ENCODE measurements around the gene CLEC7A.

The CLEC7A gene

DNA sequence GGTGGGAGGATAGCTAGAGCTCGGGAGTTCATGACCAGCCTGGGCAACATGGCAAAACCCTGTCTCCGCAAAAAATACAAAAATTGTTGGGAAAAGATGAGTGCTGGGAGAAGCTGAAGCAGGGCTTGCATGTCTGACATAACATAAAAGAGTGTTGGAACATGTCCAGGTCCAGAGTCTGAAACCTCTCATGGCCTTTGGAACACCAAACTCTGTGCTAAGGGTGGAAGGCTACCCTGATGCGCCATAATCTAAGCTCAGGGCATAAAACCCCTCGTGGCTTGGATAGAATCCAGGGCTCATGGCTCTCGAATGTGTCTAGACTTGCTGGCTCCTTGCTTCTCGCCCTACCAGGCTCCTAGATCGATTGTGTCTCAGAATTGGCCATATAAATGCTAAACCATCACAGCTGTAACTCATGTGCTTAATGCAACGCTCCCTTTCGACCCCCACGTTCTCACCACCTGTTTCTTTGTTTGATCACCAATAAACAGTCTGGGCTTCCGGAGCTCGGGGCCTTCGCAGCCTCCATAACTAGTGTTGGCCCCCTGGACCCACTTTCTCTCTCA lies 6.7 kb upstream of the CLEC7A start:
- no peak for DNase-seq

DNA sequence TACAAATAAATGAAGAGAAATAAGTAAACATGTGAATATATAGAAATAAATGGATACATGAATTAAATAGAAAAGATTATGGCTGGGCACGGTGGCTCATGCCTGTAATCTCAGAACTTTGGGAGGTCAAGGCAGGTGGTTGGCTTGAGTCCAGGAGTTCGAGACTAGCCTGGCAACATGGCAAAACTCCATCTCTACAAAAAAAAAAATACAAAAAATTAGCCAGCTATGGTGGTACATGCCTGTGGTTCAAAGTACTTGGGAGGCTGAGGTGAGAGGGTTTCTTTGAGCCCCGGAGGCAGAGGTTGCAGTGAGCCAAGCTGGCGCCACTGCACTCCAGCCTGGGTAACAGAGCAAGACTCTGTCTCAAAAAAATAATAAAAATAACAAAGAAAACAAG lies 5.1 kb upstream of the CLEC7A start:
- no peak for DNase-seq

DNA sequence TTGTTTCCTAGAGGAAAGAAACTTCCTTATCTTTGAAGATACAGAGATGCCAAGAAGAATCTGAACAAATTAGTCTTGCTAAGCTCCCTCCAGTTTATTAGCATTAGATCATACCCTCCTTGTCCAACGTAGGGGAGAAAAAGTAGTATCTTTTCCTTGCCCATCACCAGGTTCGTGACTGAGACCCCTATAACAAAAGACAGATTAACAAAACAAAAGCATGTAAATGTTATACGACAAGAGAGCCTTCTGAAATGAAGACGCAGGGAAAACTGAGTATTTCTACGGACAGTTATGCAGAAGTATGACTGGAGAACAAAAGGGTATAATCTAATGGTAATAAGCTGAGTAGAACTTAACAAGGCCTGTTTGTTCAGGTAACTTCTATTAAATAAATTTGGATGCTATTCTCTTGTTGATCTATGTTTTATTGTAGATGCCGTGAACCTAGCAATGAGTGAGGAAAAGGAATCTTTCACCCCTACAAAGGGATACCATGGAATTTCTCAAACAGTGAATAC lies 2.9 kb upstream of the CLEC7A start:
- DNase-seq: no peak

DNA sequence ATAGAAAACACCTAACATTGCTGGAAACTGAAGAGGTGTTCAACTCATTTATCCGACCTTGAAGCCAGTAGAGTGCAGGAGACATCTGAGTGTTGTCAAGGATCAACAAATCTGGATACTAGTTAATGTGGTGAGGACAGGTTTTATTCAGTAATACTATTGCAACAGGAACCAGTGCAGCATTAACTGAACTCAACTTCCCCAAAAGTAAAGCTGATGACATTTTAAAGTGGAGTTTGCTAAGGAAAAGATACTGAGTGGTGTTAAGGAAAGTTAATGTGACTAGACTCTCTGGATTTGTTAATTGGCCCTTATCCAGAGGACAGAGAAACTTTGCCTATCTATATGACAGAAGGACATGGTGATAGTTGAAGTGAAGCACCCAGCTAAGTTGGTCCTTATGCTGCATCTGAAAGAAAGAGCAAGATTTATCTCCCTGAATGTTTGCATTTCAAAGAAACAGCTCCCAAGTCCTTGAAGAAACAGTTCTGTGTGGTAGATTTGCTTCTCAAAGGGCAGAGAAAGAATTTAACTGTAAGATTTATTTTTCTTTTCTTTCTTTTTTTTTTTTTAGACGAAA lies 1.2 kb upstream of the CLEC7A start:
- DNase-seq: no peak

DNA sequence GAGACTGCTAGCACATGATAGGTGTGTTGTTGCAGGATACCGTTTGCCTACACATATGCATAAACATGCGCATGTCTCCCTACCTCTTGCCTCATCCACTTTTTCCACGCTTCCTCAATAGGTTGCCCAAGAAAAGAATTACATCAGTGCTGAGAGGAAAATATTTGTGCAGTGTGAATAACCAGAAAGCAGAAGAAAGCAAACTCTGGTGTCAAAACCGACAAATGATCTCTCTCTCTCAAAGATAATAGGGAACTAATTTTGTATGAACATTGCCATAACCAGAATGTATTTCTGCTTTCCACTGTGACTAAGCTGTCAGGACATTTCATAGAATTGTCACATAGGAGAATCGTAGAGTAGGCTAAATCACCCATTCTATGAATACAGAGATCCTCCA lies 1.3 kb downstream of the CLEC7A start:
- DNase-seq: no peak

DNA sequence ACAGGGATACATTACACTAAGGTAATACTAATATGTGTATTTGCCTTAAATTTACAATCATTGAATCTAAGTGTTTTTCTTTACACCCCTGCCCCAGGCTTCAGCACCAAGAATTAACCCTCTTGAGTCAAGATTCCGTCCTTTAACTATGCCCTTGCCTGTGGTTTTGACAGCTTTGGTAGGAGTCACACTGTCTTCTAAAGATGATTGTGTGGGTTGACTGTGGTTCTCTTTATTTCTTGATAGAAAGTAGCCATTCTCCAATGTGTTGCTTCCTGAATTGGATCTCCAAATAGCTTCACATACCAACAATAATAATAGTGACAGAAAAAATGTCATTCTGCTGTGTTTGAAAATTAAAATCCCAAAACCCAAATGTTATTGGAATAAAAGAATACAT lies 3.6 kb downstream of the CLEC7A start:
- DNase-seq: no peak

DNA sequence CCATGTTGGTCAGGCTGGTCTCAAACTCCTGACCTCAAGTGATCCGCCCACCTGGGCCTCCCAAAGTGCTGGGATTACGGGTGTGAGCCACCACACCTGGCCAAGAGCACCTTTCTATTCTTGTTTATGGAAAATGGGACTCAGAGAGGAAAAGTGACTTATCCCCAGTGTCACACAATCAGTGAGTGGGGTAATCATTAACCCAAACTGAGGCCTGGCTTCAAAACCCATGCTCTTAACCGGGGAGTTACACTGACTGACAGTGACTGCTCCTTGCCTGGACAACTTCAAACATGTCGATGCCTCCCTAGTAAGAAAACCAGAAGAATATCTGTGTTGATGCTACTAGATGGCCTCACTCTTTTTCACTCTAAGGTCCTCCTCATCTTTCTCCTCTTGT lies 7.3 kb downstream of the CLEC7A start:
- no peak for DNase-seq

DNA sequence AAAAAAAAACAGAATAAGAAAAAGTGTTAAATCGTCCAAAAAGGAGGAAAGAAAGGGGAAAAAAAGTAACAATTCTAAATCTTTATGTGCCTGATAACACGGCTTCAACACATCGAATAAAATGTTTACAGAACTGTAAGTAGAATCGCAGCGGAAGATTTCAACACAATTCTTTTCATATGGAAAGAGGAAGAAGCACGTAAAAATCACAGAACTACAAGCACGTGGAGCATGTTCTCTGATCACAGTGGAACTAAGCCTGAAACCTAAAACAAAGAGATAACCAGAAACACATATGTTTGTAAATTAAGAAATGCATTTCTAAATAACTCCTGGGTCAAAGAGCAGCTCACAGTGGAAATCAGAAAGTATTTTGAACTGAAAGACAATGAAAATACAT lies 8.7 kb downstream of the CLEC7A start:
- DNase-seq: no peak

DNA sequence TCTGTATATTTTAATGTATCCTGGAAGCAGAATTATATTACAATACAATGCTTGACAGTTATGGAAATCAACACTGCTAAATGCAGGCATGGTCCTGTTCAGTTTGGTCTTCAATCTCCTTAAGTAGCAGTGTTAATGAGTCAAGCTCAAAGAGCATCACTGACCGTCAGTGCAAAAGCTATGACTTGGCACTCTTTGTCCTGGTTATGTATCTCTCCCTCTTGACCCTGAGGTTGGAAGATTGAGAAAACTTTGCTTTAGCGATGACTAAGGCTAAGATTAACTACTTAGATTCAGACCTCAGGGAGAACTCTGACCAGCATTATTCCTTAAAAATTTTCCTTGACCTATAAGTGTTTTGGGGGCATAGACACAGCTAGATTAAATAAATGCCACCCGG lies 10.9 kb downstream of the CLEC7A start:
- DNase-seq: no peak

DNA sequence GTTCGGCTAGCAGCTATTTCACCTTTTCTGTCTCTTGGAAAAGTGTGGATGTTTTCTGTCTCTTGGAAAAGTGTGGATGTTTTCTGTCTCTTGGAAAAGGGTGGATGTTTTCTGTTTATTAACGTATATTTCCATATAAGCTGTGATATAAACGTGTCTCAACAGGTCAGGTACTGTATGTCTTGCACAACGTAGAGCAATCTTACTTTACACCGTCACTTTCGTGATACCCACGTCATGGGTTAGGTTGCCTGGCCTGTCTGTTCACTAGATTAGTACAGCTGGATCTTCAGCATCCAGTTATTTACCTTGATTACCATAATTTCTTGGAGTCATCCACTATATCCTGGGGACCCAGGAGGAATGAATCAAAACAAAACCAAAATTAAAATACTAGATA lies 14.1 kb downstream of the CLEC7A start:
- no peak for DNase-seq

DNA sequence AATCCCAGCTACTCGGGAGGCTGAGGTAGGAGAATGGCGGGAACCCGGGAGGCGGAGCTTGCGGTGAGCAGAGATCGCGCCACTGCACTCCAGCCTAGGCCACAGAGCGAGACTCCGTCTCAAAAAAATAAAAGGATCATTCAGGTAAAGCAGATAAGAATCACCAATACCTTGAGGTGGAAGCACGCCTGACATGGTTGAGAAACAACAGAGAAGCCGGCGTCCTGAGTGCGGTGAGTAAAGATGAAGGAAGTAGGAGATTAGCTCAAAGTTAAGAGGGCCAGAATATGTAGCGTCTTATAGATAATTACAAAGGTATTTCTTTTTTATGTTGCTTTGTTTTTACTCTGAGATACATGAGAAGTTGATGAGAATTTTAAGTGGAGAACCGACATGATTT lies 14.7 kb downstream of the CLEC7A start:
- DNase-seq: no peak

DNA sequence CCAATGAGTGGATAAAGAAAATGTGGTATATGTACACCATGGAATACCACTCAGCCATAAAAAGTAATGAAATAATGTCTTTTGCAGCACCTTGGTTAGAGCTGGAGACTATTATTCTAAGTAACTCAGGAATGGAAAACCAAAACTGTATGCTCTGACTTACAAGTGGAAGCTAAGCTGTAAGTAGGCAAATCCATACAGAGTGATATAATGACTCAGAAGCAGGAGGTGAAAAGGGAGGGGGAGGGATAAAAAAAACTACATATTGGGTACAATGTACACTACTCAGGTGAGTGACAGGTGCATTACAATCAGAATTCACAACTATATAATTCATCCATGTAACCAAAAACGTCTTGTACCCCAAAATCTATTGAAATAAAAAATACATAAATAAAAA lies 16.1 kb downstream of the CLEC7A start:
- DNase-seq: no peak

DNA sequence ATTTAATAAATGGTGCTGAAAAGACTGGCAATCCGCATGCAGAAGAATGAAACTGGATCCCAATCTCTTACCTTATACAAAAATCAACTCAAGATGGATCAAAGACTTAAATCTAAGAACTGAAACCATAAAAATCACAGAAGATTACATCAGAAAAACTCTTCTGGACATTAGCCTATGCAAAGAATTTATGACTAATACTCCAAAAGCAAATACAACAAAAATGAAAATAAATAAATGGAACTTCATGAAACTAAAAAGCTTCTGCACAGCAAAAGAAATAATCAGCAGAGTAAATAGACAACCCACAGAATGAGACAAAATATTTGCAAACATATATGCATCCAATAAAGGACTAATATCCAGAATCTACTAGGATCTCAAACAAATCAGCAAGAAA lies 16.9 kb downstream of the CLEC7A start:
- no peak for DNase-seq

DNA sequence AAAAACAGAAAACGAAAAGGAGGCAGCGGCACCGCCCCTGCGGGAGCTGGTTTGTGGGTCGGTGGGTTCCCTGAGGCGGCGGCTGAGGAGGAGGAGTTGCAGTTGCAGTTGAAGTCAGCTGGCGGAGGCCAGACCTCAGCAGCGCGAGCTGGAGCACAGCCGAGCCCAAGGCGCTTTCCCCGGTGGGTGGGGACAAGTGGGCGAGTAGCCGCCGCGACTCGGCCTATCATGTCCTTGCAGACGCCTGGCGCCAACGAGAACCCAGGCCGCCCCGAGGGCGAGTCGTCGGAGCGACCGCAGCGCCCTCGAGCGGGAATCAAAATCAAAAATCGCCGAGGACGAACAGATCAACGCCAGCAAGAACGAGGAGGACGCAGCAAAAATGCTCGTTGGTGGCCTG lies 18.5 kb downstream of the CLEC7A start:
- DNase-seq: no peak

DNA sequence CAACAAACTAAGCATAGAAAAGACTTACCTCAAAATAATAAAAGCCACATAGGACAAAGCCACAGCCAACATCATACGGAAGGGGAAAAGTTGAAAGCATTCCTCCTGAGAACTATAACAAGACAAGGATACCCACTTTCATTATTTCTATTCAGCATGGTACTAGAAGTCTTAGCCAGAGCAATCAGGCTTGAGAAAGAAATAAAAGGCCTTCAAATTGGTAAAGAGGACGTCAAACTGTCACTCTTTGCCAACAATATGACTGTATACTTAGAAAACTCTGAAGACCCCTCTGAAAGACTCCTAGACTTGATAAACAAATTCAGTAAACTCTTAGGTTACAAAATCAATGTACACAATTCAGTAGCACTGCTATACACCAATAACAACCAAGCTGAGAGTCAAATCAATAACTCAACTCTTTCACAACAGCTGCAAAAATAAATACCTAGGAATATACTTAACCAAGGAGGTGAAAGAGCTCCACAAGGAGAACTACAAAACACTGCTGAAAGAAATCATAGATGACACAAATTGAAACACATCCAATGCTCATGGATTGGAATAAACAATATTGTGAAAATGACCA lies 19.6 kb downstream of the CLEC7A start:
- no peak for DNase-seq

DNA sequence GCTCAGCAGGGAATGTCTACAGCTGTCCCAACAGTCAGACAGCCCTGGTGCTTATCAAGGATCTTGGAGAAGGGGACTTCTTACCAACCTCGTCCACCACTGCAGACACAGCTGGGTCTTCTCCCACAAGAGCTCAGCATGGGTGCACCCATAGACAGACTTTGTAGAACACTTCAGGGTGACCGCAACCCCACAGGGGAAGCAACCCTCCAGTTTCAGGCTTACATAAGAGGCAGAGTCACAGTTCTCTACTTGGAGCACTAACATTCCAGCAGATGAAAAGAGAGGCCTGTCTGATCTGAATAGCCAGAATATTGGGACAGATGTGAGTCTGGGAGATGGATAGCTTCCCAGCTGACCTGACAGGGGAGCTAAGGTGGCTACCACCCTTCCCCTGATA lies 27.7 kb downstream of the CLEC7A start:
- DNase-seq: no peak

DNA sequence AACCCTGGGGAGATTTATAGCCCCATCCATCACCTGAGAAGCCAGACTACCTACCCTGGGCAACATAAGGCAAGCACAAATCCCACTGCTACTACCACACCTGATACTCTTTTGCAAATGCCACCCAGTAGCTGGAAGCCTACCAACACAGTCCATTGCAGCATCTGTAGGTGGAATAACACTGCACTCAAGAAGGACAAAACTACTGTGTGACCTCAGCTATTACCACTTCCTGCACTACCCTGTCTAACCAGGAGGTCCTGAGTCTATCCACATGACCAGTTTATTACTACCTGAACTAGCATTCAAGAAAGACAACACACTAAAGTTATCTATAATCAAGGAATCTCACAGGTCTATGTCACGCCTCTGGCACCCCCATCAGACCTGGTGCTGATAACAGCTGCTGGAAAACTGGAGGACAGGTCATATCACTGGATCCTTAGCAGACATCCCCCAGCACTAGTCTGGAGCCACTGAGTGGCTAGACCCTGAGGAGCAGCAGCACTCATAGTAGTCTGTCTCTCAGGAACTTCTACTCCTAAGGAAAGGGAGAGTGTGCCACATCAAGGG lies 28.3 kb downstream of the CLEC7A start:
- DNase-seq: no peak

DNA sequence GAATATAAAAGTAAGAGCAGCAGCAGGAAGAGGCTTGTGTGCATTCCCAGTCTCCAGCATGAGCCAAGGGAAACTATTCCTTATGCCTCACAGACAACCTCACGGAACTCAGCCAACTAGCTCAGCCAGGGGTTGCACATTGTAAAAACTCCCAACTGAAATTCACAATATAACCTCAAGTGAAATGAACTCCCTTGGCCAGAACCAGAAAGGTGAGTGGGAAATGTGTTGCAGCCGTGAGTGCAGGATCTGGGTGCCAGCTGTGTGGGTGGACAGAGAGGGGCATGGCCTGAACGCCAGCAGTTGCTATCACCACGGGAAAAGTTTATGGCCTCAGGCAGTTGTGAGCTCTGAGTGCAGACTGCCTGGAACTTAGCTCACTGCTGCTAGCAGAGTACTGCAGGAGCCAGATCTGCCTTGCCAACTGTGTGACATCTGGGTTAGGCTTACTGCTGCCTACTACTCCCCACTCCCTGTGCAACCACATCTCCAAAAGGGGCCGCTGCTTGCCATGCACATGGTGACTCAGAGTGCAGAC lies 28.9 kb downstream of the CLEC7A start:
- no peak for DNase-seq

DNA sequence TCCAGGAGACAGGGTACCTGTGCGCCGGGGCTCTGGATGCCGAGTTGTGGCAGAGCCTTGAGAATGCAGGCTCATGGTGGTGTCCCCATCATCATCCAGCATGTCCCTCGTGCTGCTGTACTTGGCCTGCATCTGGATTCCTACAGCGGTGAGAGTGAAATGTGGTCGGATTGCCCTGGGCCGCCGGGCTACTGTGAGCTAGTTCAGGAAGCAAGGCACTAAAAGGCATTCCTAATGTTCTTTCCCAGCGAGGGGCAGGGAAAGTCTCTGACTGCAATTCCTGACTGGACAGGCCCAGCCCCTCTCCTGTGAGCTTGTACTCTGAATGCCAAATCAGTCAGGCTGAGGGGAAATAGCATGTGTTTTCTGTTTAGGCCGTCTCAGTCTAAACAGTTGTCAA lies 31.2 kb downstream of the CLEC7A start, which contains the start of gene CLEC1A:
CLEC1A (minus strand) TSS at position 195 of the 400 bp plus-strand sequence; CDS start at position 132, 63 bp downstream.
- no peak for DNase-seq

DNA sequence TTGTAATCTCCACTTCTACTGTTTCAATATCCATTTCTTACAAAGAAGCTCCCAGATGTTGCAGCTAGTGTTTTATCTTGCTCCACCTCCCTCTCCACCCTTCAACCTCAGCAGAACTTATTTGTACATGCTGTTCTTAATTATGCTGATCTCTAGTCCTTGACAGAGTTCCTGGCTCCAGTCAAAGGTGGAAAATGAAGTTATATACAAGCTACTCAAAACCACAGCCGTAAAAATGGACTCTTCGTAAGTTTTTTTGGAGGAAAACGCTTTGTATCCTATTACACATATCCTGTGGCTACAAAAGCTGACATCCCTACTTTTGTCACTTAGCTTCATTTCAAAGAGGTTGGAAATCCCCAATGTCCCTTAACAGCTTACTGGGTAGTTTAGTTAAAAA lies 32.5 kb downstream of the CLEC7A start:
- no peak for DNase-seq

DNA sequence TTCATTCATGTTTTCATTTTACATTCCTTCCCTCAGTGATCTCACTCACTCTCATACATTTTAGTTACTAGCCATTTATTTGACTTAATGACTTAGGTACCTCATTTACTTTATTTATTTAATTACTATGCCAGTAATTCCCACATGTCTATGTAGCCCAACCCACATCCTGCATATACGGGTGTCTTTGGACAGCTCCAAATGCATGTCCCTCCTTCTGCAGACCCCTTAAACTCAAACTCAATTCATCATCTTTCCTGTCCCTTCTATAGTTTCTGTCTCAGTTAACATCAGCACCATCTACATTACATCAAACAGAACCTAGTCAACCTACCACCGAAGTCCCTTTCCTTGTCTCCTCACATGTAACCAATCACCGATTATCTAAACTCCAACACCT lies 34.0 kb downstream of the CLEC7A start:
- DNase-seq: no peak

DNA sequence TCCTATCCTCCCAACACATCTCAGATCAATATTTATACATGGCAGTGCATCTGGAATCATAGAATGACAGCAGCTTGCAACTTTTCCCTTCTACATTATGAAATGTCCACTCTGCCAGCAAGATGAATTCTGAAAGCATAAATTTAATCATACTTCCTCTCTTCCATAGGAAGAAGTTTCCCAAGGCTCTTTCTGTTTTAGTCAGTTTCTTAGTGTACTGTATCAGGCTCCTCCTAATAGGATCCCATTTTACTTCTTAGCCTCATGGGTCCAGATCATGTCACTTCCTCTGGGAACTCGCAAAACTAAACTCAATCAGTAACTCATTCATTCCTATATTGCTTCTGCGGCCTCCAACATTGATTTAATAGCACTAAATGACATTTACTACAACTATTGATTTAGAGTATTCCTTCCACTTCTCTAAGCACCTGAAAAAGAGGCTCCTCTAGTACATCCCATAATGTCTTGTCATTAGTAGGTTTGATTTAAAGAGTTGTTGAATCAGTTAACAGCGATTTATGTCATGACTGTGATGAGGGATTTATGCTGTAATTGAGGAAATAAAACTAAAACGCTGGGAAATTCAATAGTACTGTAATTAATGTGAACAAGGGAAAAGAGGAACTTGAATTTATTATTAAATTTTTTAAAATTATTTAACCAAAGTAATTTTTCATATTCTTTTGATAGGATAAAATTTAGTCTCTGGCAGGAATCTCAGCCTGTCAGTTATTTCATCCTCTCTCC lies 35.2 kb downstream of the CLEC7A start:
- DNase-seq: no peak

All from stimulated activated naive CD4-positive, alpha-beta T cell (primary cell).